Frontal cortex (tissue), 4 donors: ENCODE results near the gene GAPDH. TPM values are rescaled to one million over a fixed set of nuclear protein-coding genes. Genes with fewer than 3 reads are reported as not detected.
"Not testable (repeated sequence)": the region's sequence is repeated elsewhere in the genome, so short reads cannot be mapped to it uniquely, and the experiment has no call there.

Experiments
- DNase-seq, 2 donors: peaks; one replicate each; pipeline ENCODE4 v3.0.0; 2012; ENCODE audit warnings: low spot score in 2 of 2
- FAIRE-seq: peaks from 2 replicates; lab custom pipeline; 2012; peaks lifted over from hg19 to GRCh38; lab: Jason Lieb, UNC
- total RNA-seq: library from RNA; depleted of rRNA; stranded (reverse); fragments of >200 nt; gene quantifications from one replicate; pipeline ENCODE4 v1.2.3, GENCODE V29; 2014
- donor health status: control.
- donor health status: control.
- donor health status: control.

The GAPDH gene
- total RNA-seq, 1 donor from 2014 or later = 1,793 TPM

GRCh38 chr12:6556857-6557256 is 22.5 kb downstream of the GAPDH start:
- DNase-seq (no peak), FAIRE-seq (no peak)

GRCh38 chr12:6558014-6558760 is 23.9 kb downstream of the GAPDH start:
- FAIRE-seq, DNase-seq: not testable (repeated sequence)

GRCh38 chr12:6559500-6559899 is 25.2 kb downstream of the GAPDH start:
- DNase-seq (no peak), FAIRE-seq (no peak)

- DNase-seq (no peak), FAIRE-seq (no peak)
Observed at GRCh38 chr12:6560501-6561205, 26.3 kb downstream of the GAPDH start.

GRCh38 chr12:6562881-6563280 is 28.6 kb downstream of the GAPDH start:
- FAIRE-seq (no peak), DNase-seq (no peak)

- FAIRE-seq = no peak
- DNase-seq = no peak
Observed at GRCh38 chr12:6563448-6564050, 29.2 kb downstream of the GAPDH start.

- DNase-seq (no peak), FAIRE-seq (no peak)
Observed at GRCh38 chr12:6567112-6567670, 32.9 kb downstream of the GAPDH start.

- FAIRE-seq (no peak), DNase-seq (no peak)
Observed at GRCh38 chr12:6569312-6569711, 35.0 kb downstream of the GAPDH start.

GRCh38 chr12:6569786-6570185 is 35.5 kb downstream of the GAPDH start:
- DNase-seq = no peak
- FAIRE-seq = no peak

GRCh38 chr12:6570264-6570887 is 36.1 kb downstream of the GAPDH start:
- DNase-seq = no peak

GRCh38 chr12:6573001-6573400 is 38.7 kb downstream of the GAPDH start:
- FAIRE-seq (no peak), DNase-seq (no peak)

More at GRCh38 chr12:6570264-6570887, 36.1 kb downstream of the GAPDH start:
- no peak for FAIRE-seq

GRCh38 chr12:6574576-6575295 is 40.4 kb downstream of the GAPDH start:
- no peak for FAIRE-seq
- DNase-seq = no peak

GRCh38 chr12:6575648-6576047 is 41.3 kb downstream of the GAPDH start:
- FAIRE-seq = no peak
- no peak for DNase-seq

GRCh38 chr12:6582196-6582595 is 47.9 kb downstream of the GAPDH start:
- FAIRE-seq = no peak
- DNase-seq = no peak

- FAIRE-seq (no peak), DNase-seq (no peak)
Observed at GRCh38 chr12:6582959-6583358, 48.6 kb downstream of the GAPDH start.

- DNase-seq (no peak), FAIRE-seq (no peak)
Observed at GRCh38 chr12:6584293-6584692, 50.0 kb downstream of the GAPDH start.

- FAIRE-seq, DNase-seq: not testable (repeated sequence)
Observed at GRCh38 chr12:6586569-6586968, 52.3 kb downstream of the GAPDH start.
